Nephron progenitor cell (in vitro differentiated cells): ENCODE measurements around the gene MORN3.
"Not testable (repeated sequence)": the region's sequence is repeated elsewhere in the genome, so short reads cannot be mapped to it uniquely, and the experiment has no call there.

Experiments used
- DNase-seq: peaks from one replicate; pipeline ENCODE4 v3.0.0; 2021
- H3K27ac Mint-ChIP-seq: 2 replicates; pipeline ENCODE4 v1.8.0; 2021; ENCODE audit warnings: mild to moderate bottlenecking, moderate library complexity, mixed read lengths
- H3K27me3 Mint-ChIP-seq: 2 replicates; pipeline ENCODE4 v1.8.0; 2021; ENCODE audit warnings: mild to moderate bottlenecking, low read depth, mixed read lengths; ENCODE audit not compliant: poor library complexity
- H3K36me3 Mint-ChIP-seq: 2 replicates; pipeline ENCODE4 v1.8.0; 2021; ENCODE audit warnings: low read depth, mixed read lengths
- H3K4me1 Mint-ChIP-seq: 2 replicates; pipeline ENCODE4 v1.8.0; 2021; ENCODE audit warnings: mixed read lengths
- H3K4me3 Mint-ChIP-seq: 2 replicates; pipeline ENCODE4 v1.8.0; 2021; ENCODE audit warnings: mild to moderate bottlenecking, moderate library complexity, mixed read lengths
- H3K9me3 Mint-ChIP-seq: 2 replicates; pipeline ENCODE4 v1.8.0; 2021; ENCODE audit warnings: mild to moderate bottlenecking, moderate library complexity, mixed read lengths
- CTCF ChIP-seq: fragments of 200-600 bp; sonication (generic); IDR thresholded peaks from 2 replicates; pipeline ENCODE4 v1.5.0; 2021; ENCODE audit warnings: antibody characterized with exemption

The MORN3 gene

GRCh38 chr12:121708313-121709063, 39.0 kb upstream of the MORN3 start:
- Mint-ChIP-seq H3K27me3 (peaks cover 15% of the 10 kb centered on the region), H3K27ac (no peak overlapping the region), H3K9me3 (peaks cover 17% of the 10 kb centered on the region), H3K36me3 (no peaks in the 10 kb centered on the region), H3K4me3 (no peak overlapping the region), H3K4me1 (peaks cover 36% of the 10 kb centered on the region)
- TF ChIP-seq CTCF = no peak
- DNase-seq = no peak

GRCh38 chr12:121705514-121705913, 36.1 kb upstream of the MORN3 start:
- Mint-ChIP-seq H3K9me3 (peaks cover 17% of the 10 kb centered on the region), H3K27me3 (peaks cover 24% of the 10 kb centered on the region), H3K27ac (peak overlapping the region; percentile 7), H3K36me3 (no peaks in the 10 kb centered on the region), H3K4me1 (peaks cover 15% of the 10 kb centered on the region), H3K4me3 (no peak overlapping the region)
- no peak for DNase-seq
- no peak for TF ChIP-seq CTCF

- H3K4me1 Mint-ChIP-seq = no peaks in the 10 kb centered on the region
- H3K9me3 Mint-ChIP-seq = peaks cover 17% of the 10 kb centered on the region
These were observed 33.5 kb upstream of the MORN3 start for GRCh38 chr12:121702944-121703343.

GRCh38 chr12:121701667-121702277, 32.3 kb upstream of the MORN3 start:
- Mint-ChIP-seq H3K36me3 (no peaks in the 10 kb centered on the region), H3K27ac (no peak overlapping the region), H3K9me3 (peaks cover 17% of the 10 kb centered on the region), H3K27me3 (peaks cover 21% of the 10 kb centered on the region), H3K4me3 (no peak overlapping the region), H3K4me1 (no peaks in the 10 kb centered on the region)
- TF ChIP-seq CTCF = no peak
- no peak for DNase-seq

More at GRCh38 chr12:121702944-121703343, 33.5 kb upstream of the MORN3 start:
- Mint-ChIP-seq H3K27ac (no peak overlapping the region), H3K36me3 (no peaks in the 10 kb centered on the region), H3K27me3 (peaks cover 23% of the 10 kb centered on the region), H3K4me3 (no peak overlapping the region)
- no peak for DNase-seq
- no peak for TF ChIP-seq CTCF

GRCh38 chr12:121697861-121698260, 28.4 kb upstream of the MORN3 start:
- not testable (repeated sequence) for DNase-seq, H3K27ac Mint-ChIP-seq, H3K4me1 Mint-ChIP-seq, H3K36me3 Mint-ChIP-seq, H3K9me3 Mint-ChIP-seq, H3K4me3 Mint-ChIP-seq
- H3K27me3 Mint-ChIP-seq = peaks cover 19% of the 10 kb centered on the region

GRCh38 chr12:121697093-121697698, 27.7 kb upstream of the MORN3 start:
- DNase-seq = no peak
- Mint-ChIP-seq H3K27me3 (peaks cover 19% of the 10 kb centered on the region), H3K9me3 (no peaks in the 10 kb centered on the region), H3K4me3 (no peak overlapping the region), H3K27ac (no peak overlapping the region), H3K36me3 (no peaks in the 10 kb centered on the region), H3K4me1 (no peaks in the 10 kb centered on the region)
- peak; percentile 58 for TF ChIP-seq CTCF
